Smooth muscle cell (in vitro differentiated cells): ENCODE measurements around the gene RNF7. TPM values are rescaled to one million over a fixed set of nuclear protein-coding genes. Genes with fewer than 3 reads are reported as not detected.
A peak's percentile ranks its signal among the peaks of the same experiment; 100 is the strongest.
"Not testable (repeated sequence)": the region's sequence is repeated elsewhere in the genome, so short reads cannot be mapped to it uniquely, and the experiment has no call there.

Source experiments
- DNase-seq: peaks from one replicate; lab custom pipeline; 2025; ENCODE audit not compliant: unreplicated experiment; lab: John Stamatoyannopoulos, UW
- H2AFZ ChIP-seq: fragments of 200-600 bp; sonication (generic); 2 replicates; pipeline ENCODE4 v1.6.0; 2016; ENCODE audit warnings: antibody characterized with exemption, low read depth, mild to moderate bottlenecking
- H3F3A ChIP-seq: fragments of 200-600 bp; sonication (generic); 2 replicates; pipeline ENCODE4 v1.6.0; 2017; ENCODE audit warnings: antibody characterized with exemption, low read depth
- H3K27ac ChIP-seq: fragments of 200-600 bp; sonication (generic); 2 replicates; pipeline ENCODE4 v1.5.1; 2016; ENCODE audit warnings: low read depth, mild to moderate bottlenecking
- H3K27me3 ChIP-seq: fragments of 200-600 bp; sonication (generic); 2 replicates; pipeline ENCODE4 v1.6.1; 2016; ENCODE audit warnings: low read depth, mild to moderate bottlenecking
- H3K36me3 ChIP-seq: fragments of 200-600 bp; sonication (generic); 2 replicates; pipeline ENCODE4 v1.5.1; 2016; ENCODE audit warnings: low read depth
- H3K4me1 ChIP-seq: fragments of 200-600 bp; sonication (generic); 2 replicates; pipeline ENCODE4 v1.5.1; 2016; ENCODE audit warnings: low read depth
- H3K4me2 ChIP-seq: fragments of 200-600 bp; sonication (generic); 2 replicates; pipeline ENCODE4 v1.6.0; 2016; ENCODE audit warnings: mild to moderate bottlenecking
- H3K4me3 ChIP-seq: fragments of 200-600 bp; sonication (generic); 2 replicates; pipeline ENCODE4 v1.5.1; 2016; ENCODE audit warnings: mild to moderate bottlenecking
- H3K79me2 ChIP-seq: fragments of 200-600 bp; sonication (generic); 2 replicates; pipeline ENCODE4 v1.6.0; 2016; ENCODE audit warnings: low read depth, mild to moderate bottlenecking
- H3K9ac ChIP-seq: fragments of 200-600 bp; sonication (generic); 2 replicates; pipeline ENCODE4 v1.6.0; 2016; ENCODE audit warnings: low read depth
- H3K9me3 ChIP-seq: fragments of 200-600 bp; sonication (generic); replicated peaks from 2 replicates; pipeline ENCODE4 v1.5.1; 2016; ENCODE audit warnings: low read depth
- H4K20me1 ChIP-seq: fragments of 200-600 bp; sonication (generic); 2 replicates; pipeline ENCODE4 v1.6.0; 2016; ENCODE audit warnings: low read depth
- CTCF ChIP-seq: fragments of 200-600 bp; sonication (generic); IDR thresholded peaks from 2 replicates; pipeline ENCODE4 v1.5.1; 2017; ENCODE audit warnings: borderline replicate concordance, mild to moderate bottlenecking, antibody characterized with exemption; ENCODE audit not compliant: insufficient read depth, poor library complexity, severe bottlenecking
- WGBS: methylation state at CpG from one replicate; pipeline ENCODE4 v1.1.7; 2016; ENCODE audit warnings: low lambda C conversion rate; 5-methylcytosine and 5-hydroxymethylcytosine counted together
- polyA plus RNA-seq: library from polyadenylated mRNA; unstranded; fragments of >200 nt; fragmentation: Nextera tagmentation; extraction: Ambion mirVana; gene quantifications from 2 replicates; pipeline ENCODE4 v1.2.1, GENCODE V29; 2016
- total RNA-seq: library from RNA; depleted of rRNA; stranded (reverse); fragments of >200 nt; gene quantifications from 2 replicates; pipeline ENCODE4 v1.2.3, GENCODE V29; 2014

The RNF7 gene
- total RNA-seq (127 and 130 TPM in 2 replicates), polyA plus RNA-seq (229 and 233 TPM in 2 replicates)

- Histone ChIP-seq H4K20me1 (peaks cover 33% of the 10 kb centered on the region), H3K27me3 (no peaks in the 10 kb centered on the region), H3K9ac (peak within 1 kb of the TSS; percentile 94), H3K9me3 (no peaks in the 10 kb centered on the region), H2AFZ (peak within 1 kb of the TSS; percentile 99), H3F3A (no peaks in the 10 kb centered on the region), H3K79me2 (peaks cover 50% of the 10 kb centered on the region), H3K36me3 (no peaks in the 10 kb centered on the region), H3K27ac (peak within 1 kb of the TSS; percentile 89), H3K4me1 (peaks cover 17% of the 10 kb centered on the region), H3K4me3 (peak within 1 kb of the TSS; percentile 95), H3K4me2 (peak within 1 kb of the TSS; percentile 95)
- TF ChIP-seq CTCF, result peak; percentile 86
- peak; percentile 86 for DNase-seq
- under 1% methylated on average over 74 of the region's 81 CpGs for WGBS
These were observed at the start of gene RNF7 for GRCh38 chr3:141738022-141738890. TSS of gene RNF7 (plus strand) at chr3:141738298. CDS start at chr3:141738342, 44 bp downstream.

GRCh38 chr3:141690431-141691072, 47.5 kb upstream of the RNF7 start:
- Histone ChIP-seq H3K79me2 (no peaks in the 10 kb centered on the region), H3K27ac (no peak overlapping the region), H3K4me2 (no peak overlapping the region), H4K20me1 (no peaks in the 10 kb centered on the region), H3F3A (no peaks in the 10 kb centered on the region), H3K27me3 (no peaks in the 10 kb centered on the region), H3K9ac (no peak overlapping the region), H3K4me1 (no peaks in the 10 kb centered on the region), H3K36me3 (no peaks in the 10 kb centered on the region), H3K4me3 (no peak overlapping the region), H3K9me3 (no peaks in the 10 kb centered on the region), H2AFZ (no peak overlapping the region)
- no peak for DNase-seq
- TF ChIP-seq CTCF, result no peak
- WGBS, result 87% methylated on average over 4 of the region's 4 CpGs

- H3F3A ChIP-seq, H3K27ac ChIP-seq, DNase-seq, H3K79me2 ChIP-seq, H4K20me1 ChIP-seq, H3K36me3 ChIP-seq, H3K9me3 ChIP-seq, H3K4me3 ChIP-seq, H3K9ac ChIP-seq, H3K27me3 ChIP-seq, H2AFZ ChIP-seq, H3K4me2 ChIP-seq, H3K4me1 ChIP-seq: not testable (repeated sequence)
- WGBS, result 97% methylated on average over 3 of the region's 3 CpGs
These were observed 46.6 kb upstream of the RNF7 start for GRCh38 chr3:141691471-141691870.

- H3K79me2 ChIP-seq, H3K36me3 ChIP-seq, H3K4me3 ChIP-seq, H2AFZ ChIP-seq, H4K20me1 ChIP-seq, H3K4me2 ChIP-seq, H3K9ac ChIP-seq, DNase-seq, H3K27ac ChIP-seq, H3K9me3 ChIP-seq, H3K27me3 ChIP-seq, H3K4me1 ChIP-seq, H3F3A ChIP-seq: not testable (repeated sequence)
- 93% methylated on average over 4 of the region's 4 CpGs for WGBS
These were observed 45.1 kb upstream of the RNF7 start for GRCh38 chr3:141692973-141693372.
